ENCODE results near the gene DNAJC7. TPM values are rescaled to one million over a fixed set of nuclear protein-coding genes. Genes with fewer than 3 reads are reported as not detected.

Gene DNAJC7
- total and polyA plus RNA-seq, 9 of the 15 experiments (the other 6 are each of a cell fraction or from before 2014, with no cell fraction given): 85.8 to 262 (median 157) TPM

- peak in 1 of 3 experiments; percentile 34 for TF ChIP-seq YY1 (IDR thresholded peaks at IDR 0.05; ENCODE audit: borderline replicate concordance in 1 of 3, control insufficient read depth in 1 of 3, extremely low read depth in 1 of 3, insufficient read depth in 3 of 3, insufficient read length in 1 of 3, insufficient replicate concordance in 2 of 3, low read depth in 1 of 3, low read length in 2 of 3)
- no peak for TF ChIP-seq JUND (IDR thresholded peaks at IDR 0.05; ENCODE audit: borderline replicate concordance, low read depth, low read length)
- TF ChIP-seq JUND (tag; IDR thresholded peaks at IDR 0.05; ENCODE audit: borderline replicate concordance, low read depth, low read length): no peak
- no peak for TF ChIP-seq ETV1 (tag; conservative IDR thresholded peaks at IDR 0.05; ENCODE audit: low read depth)
- TF ChIP-seq HLTF (IDR thresholded peaks at IDR 0.05): no peak
- TF ChIP-seq MYC (IDR thresholded peaks at IDR 0.05; ENCODE audit: low read depth, low read length): no peak
- no peak for TF ChIP-seq MYC (CRISPR knock-in tag; IDR thresholded peaks at IDR 0.05; ENCODE audit: borderline replicate concordance, low read depth)
- TF ChIP-seq CHAMP1 (IDR thresholded peaks at IDR 0.05): no peak
- TF ChIP-seq THRA (IDR thresholded peaks at IDR 0.05): no peak
- TF ChIP-seq JUNB (CRISPR knock-in tag; conservative IDR thresholded peaks at IDR 0.05): no peak
- no peak for TF ChIP-seq CHD4 (IDR thresholded peaks at IDR 0.05; ENCODE audit: insufficient read depth, insufficient replicate concordance, low read depth, low read length, poor library complexity, severe bottlenecking)
- TF ChIP-seq ZEB2 (IDR thresholded peaks at IDR 0.05): no peak
- no peak for TF ChIP-seq TAF7 (tag; IDR thresholded peaks at IDR 0.05)
Observed at GRCh38 chr17:41967141-41967920, 49.9 kb downstream of the DNAJC7 start (continued).
